H9 (cell line): ENCODE measurements around the gene ZDHHC9. TPM values are rescaled to one million over a fixed set of nuclear protein-coding genes. Genes with fewer than 3 reads are reported as not detected.

ENCODE experiments used
- DNase-seq: peaks from one replicate; pipeline ENCODE4 v3.0.0-alpha.2; 2017
- H2AFZ ChIP-seq: one replicate; pipeline ENCODE4 v1.6.1; 2013; ENCODE audit warnings: mild to moderate bottlenecking, low read length, control low read depth, moderate library complexity
- H2AK5ac ChIP-seq: 2 replicates; pipeline ENCODE4 v1.6.1; 2013; ENCODE audit warnings: low read length, control low read depth, mixed read lengths; ENCODE audit not compliant: insufficient read length
- H2BK120ac ChIP-seq: one replicate; pipeline ENCODE4 v1.6.1; 2013; ENCODE audit warnings: low read depth, mild to moderate bottlenecking, low read length, control low read depth, inconsistent platforms; ENCODE audit not compliant: poor library complexity, severe bottlenecking
- H2BK12ac ChIP-seq: 2 replicates; pipeline ENCODE4 v1.6.1; 2013; ENCODE audit warnings: low read length, control low read depth, mixed read lengths, low read depth; ENCODE audit not compliant: insufficient read length
- H2BK15ac ChIP-seq: 2 replicates; pipeline ENCODE4 v1.6.1; 2013; ENCODE audit warnings: low read depth, low read length, control low read depth
- H2BK20ac ChIP-seq: one replicate; pipeline ENCODE4 v1.6.1; 2013; ENCODE audit warnings: low read depth, mild to moderate bottlenecking, low read length, control low read depth, inconsistent platforms; ENCODE audit not compliant: poor library complexity, severe bottlenecking
- H2BK5ac ChIP-seq: 2 replicates; pipeline ENCODE4 v1.6.1; 2013; ENCODE audit warnings: low read length, control low read depth, mixed read lengths; ENCODE audit not compliant: insufficient read length
- H3K14ac ChIP-seq: 2 replicates; pipeline ENCODE4 v1.6.1; 2013; ENCODE audit warnings: low read length, control low read depth; ENCODE audit not compliant: insufficient read depth
- H3K18ac ChIP-seq: 2 replicates; pipeline ENCODE4 v1.6.1; 2013; ENCODE audit warnings: low read depth, mild to moderate bottlenecking, mixed read lengths, low read length, control low read depth; ENCODE audit not compliant: insufficient read length
- H3K23ac ChIP-seq: 2 replicates; pipeline ENCODE4 v1.6.1; 2013; ENCODE audit warnings: low read length, control low read depth, mixed read lengths, low read depth; ENCODE audit not compliant: insufficient read length
- H3K23me2 ChIP-seq: 2 replicates; pipeline ENCODE4 v1.6.1; 2013; ENCODE audit warnings: low read depth, mild to moderate bottlenecking, mixed read lengths, low read length, control low read depth; ENCODE audit not compliant: insufficient read length, poor library complexity, severe bottlenecking
- H3K27ac ChIP-seq: 2 replicates; pipeline ENCODE4 v1.5.1; 2013; ENCODE audit warnings: low read length, control low read depth, mixed read lengths, low read depth; ENCODE audit not compliant: insufficient read length
- H3K27me3 ChIP-seq: 2 replicates; pipeline ENCODE4 v1.6.1; 2013; ENCODE audit warnings: low read length, control low read depth, inconsistent platforms; ENCODE audit not compliant: insufficient read depth
- H3K4ac ChIP-seq: 2 replicates; pipeline ENCODE4 v1.6.1; 2013; ENCODE audit warnings: low read depth, mild to moderate bottlenecking, control low read depth, inconsistent platforms, low read length, moderate library complexity
- H3K4me1 ChIP-seq: 2 replicates; pipeline ENCODE4 v1.6.1; 2013; ENCODE audit warnings: low read length, control low read depth, inconsistent platforms; ENCODE audit not compliant: insufficient read depth
- H3K4me2 ChIP-seq: 2 replicates; pipeline ENCODE4 v1.6.1; 2013; ENCODE audit warnings: low read length, control low read depth, mixed read lengths; ENCODE audit not compliant: insufficient read length, insufficient read depth
- H3K56ac ChIP-seq: 2 replicates; pipeline ENCODE4 v1.6.1; 2013; ENCODE audit warnings: low read depth, mild to moderate bottlenecking, mixed read lengths, low read length, control low read depth; ENCODE audit not compliant: insufficient read length
- H3K79me1 ChIP-seq: 2 replicates; pipeline ENCODE4 v1.6.1; 2013; ENCODE audit warnings: low read depth, mild to moderate bottlenecking, moderate library complexity, low read length, control low read depth, inconsistent platforms; ENCODE audit not compliant: insufficient read depth, poor library complexity, severe bottlenecking
- H3K79me2 ChIP-seq: 2 replicates; pipeline ENCODE4 v1.6.1; 2013; ENCODE audit warnings: low read length, control low read depth, inconsistent platforms; ENCODE audit not compliant: insufficient read depth
- H3K9ac ChIP-seq: 2 replicates; pipeline ENCODE4 v1.6.1; 2013; ENCODE audit warnings: low read length, control low read depth, mixed read lengths; ENCODE audit not compliant: insufficient read length; ENCODE audit errors: extremely low read depth
- H3K9me3 ChIP-seq: one replicate; pipeline ENCODE4 v1.6.1; 2013; ENCODE audit warnings: low read depth, low read length, inconsistent platforms; ENCODE audit not compliant: control insufficient read depth
- H3T11ph ChIP-seq: one replicate; pipeline ENCODE4 v1.6.1; 2013; ENCODE audit warnings: mild to moderate bottlenecking, low read length, control low read depth, inconsistent platforms
- H4K20me1 ChIP-seq: one replicate; pipeline ENCODE4 v1.6.1; 2013; ENCODE audit not compliant: control insufficient read depth, insufficient read length, insufficient read depth
- H4K5ac ChIP-seq: 2 replicates; pipeline ENCODE4 v1.6.1; 2013; ENCODE audit warnings: low read depth, mild to moderate bottlenecking, mixed read lengths, low read length, control low read depth; ENCODE audit not compliant: insufficient read length
- H4K8ac ChIP-seq: replicated peaks from 2 replicates; pipeline ENCODE4 v1.6.1; 2013; ENCODE audit warnings: low read length, control low read depth, mixed read lengths, low read depth; ENCODE audit not compliant: insufficient read length
- H4K91ac ChIP-seq: 2 replicates; pipeline ENCODE4 v1.6.1; 2013; ENCODE audit warnings: low read depth, mild to moderate bottlenecking, moderate library complexity, mixed read lengths, low read length, control low read depth; ENCODE audit not compliant: insufficient read length
- H3K27ac Mint-ChIP-seq, 3 experiments: 2 replicates in 2 of 3; 3 replicates in 1 of 3; pipeline ENCODE4 v1.8.0; 2020 to 2021; ENCODE audit warnings: mixed read lengths in 3 of 3, mild to moderate bottlenecking in 1 of 3, moderate library complexity in 1 of 3
- H3K27me3 Mint-ChIP-seq: 2 replicates; pipeline ENCODE4 v1.8.0; 2021; ENCODE audit warnings: low read depth, mild to moderate bottlenecking, moderate library complexity, mixed read lengths
- H3K36me3 Mint-ChIP-seq, 3 experiments: 2 replicates in 2 of 3; 3 replicates in 1 of 3; pipeline ENCODE4 v1.8.0; 2020 to 2021; ENCODE audit warnings: low read depth in 3 of 3, mixed read lengths in 3 of 3; ENCODE audit not compliant: insufficient read depth in 1 of 3
- H3K4me1 Mint-ChIP-seq, 2 experiments: 2 replicates each; pipeline ENCODE4 v1.8.0; 2020; ENCODE audit warnings: mixed read lengths in 2 of 2
- H3K4me3 Mint-ChIP-seq, 2 experiments: 2 replicates in 1 of 2; 3 replicates in 1 of 2; pipeline ENCODE4 v1.8.0; 2020 to 2021; ENCODE audit warnings: mild to moderate bottlenecking in 2 of 2, mixed read lengths in 2 of 2, moderate library complexity in 1 of 2
- H3K9me3 Mint-ChIP-seq, 2 experiments: 2 replicates in 1 of 2; 3 replicates in 1 of 2; pipeline ENCODE4 v1.8.0; 2020; ENCODE audit warnings: mild to moderate bottlenecking in 2 of 2, mixed read lengths in 2 of 2, moderate library complexity in 1 of 2
- WGBS: extraction: QIAGEN DNeasy Blood & Tissue Kit; methylation state at CpG from one replicate; pipeline ENCODE4 v1.1.7; 2013; ENCODE audit warnings: missing lambda C conversion rate, low lambda C conversion rate, mixed read lengths; ENCODE audit not compliant: insufficient read length; ENCODE audit errors: extremely low coverage; 5-methylcytosine and 5-hydroxymethylcytosine counted together
- total RNA-seq: library from RNA; stranded (reverse); gene quantifications from 2 replicates; pipeline ENCODE4 v1.2.1, GENCODE V29; 2021
- TF ChIP-seq, protein P1 (sequence below): fragments of 200-600 bp; sonication (generic); conservative IDR thresholded peaks from 3 replicates; pipeline ENCODE4 v1.8.0; 2021; ENCODE audit warnings: antibody characterized with exemption, mild to moderate bottlenecking

ZDHHC9 gene
- total RNA-seq, 1 experiment from 2014 or later = 21.0 TPM

DNA sequence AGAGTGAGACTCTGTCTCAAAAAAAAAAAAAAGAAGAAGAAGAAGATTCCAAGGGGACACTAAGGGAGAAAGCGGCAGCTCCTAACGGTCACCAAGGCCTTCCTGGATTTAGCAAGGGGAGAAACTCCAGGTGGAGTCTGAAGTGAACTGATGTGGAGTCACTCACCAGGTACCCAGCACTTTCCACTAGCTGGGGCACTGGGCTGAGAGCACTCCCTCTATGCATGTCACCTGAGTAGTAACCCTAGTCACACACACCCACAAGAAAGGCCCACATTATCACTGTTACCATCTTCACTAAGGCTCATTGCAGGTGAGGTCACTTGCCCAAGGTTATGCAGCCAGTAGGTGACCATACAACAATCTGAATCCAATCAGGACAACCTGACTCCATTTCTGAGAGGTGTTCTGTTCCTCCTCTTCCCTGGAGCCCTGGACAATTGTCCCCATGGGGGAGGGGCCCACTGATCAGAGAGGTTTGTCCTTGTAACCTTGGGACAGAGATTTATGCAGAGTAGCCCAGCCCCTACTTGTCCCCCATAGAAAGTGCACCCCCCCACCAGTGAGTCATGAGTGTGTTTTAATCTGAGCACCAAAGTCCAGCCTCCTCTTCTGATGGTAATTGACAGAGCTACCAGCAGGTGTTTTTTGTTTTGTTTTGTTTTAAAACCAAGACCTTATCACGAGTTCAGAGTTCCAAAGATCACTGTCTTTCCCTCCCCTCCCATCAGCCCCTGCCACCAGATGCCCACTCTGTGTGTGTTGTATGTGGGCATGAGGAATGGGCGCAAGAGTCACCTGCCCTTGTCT is 69.8 kb downstream of the ZDHHC9 start:
- H3K4me2 ChIP-seq = no peak overlapping the region
- H3K27me3 ChIP-seq = no peaks in the 10 kb centered on the region
- H3K23ac ChIP-seq = no peak overlapping the region
- Mint-ChIP-seq H3K27me3 (peaks cover 3% of the 10 kb centered on the region), H3K36me3 (no peaks in the 10 kb centered on the region; a peak in 1 of 7 replicates), H3K4me1 (peaks cover 13 to 19% of the 10 kb centered on the region in 2 experiments), H3K9me3 (peaks cover 0 to 52% of the 10 kb centered on the region in 2 experiments; a peak in 2 of 5 replicates), H3K4me3 (no peak overlapping the region), H3K27ac (peak overlapping the region in 1 of 3 experiments; percentile 80; a peak in 1 of 7 replicates)
- no peak overlapping the region for H3K18ac ChIP-seq
- H2AK5ac ChIP-seq = no peak overlapping the region
- no peak overlapping the region for H2AFZ ChIP-seq
- no peak overlapping the region for H2BK120ac ChIP-seq
- no CpG with 5 or more reads among the region's 4 CpGs for WGBS
- H3K56ac ChIP-seq = no peak overlapping the region
- peaks cover 4% of the 10 kb centered on the region; the same call in 1 of the 2 replicates for H3K4me1 ChIP-seq
- H2BK20ac ChIP-seq = no peak overlapping the region
- no peak overlapping the region for H3K4ac ChIP-seq
- no peak for DNase-seq
- no peaks in the 10 kb centered on the region for H3K9me3 ChIP-seq
- no peak overlapping the region for H2BK5ac ChIP-seq
- H4K8ac ChIP-seq = no peak overlapping the region
- no peaks in the 10 kb centered on the region for H4K20me1 ChIP-seq
- no peak overlapping the region for H2BK12ac ChIP-seq
- no peak overlapping the region for H4K91ac ChIP-seq
- H3K14ac ChIP-seq = no peak overlapping the region
- H3K9ac ChIP-seq = no peak overlapping the region
- no peaks in the 10 kb centered on the region for H3K79me2 ChIP-seq
- no peak overlapping the region for H3K27ac ChIP-seq
- H3T11ph ChIP-seq = no peak overlapping the region
- H3K79me1 ChIP-seq = no peaks in the 10 kb centered on the region
- H2BK15ac ChIP-seq = no peak overlapping the region
- H3K23me2 ChIP-seq = no peaks in the 10 kb centered on the region
- H4K5ac ChIP-seq = no peak overlapping the region
- TF ChIP-seq, protein P1, sequence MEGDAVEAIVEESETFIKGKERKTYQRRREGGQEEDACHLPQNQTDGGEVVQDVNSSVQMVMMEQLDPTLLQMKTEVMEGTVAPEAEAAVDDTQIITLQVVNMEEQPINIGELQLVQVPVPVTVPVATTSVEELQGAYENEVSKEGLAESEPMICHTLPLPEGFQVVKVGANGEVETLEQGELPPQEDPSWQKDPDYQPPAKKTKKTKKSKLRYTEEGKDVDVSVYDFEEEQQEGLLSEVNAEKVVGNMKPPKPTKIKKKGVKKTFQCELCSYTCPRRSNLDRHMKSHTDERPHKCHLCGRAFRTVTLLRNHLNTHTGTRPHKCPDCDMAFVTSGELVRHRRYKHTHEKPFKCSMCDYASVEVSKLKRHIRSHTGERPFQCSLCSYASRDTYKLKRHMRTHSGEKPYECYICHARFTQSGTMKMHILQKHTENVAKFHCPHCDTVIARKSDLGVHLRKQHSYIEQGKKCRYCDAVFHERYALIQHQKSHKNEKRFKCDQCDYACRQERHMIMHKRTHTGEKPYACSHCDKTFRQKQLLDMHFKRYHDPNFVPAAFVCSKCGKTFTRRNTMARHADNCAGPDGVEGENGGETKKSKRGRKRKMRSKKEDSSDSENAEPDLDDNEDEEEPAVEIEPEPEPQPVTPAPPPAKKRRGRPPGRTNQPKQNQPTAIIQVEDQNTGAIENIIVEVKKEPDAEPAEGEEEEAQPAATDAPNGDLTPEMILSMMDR = no peak
